H1 (cell line): ENCODE results near the gene CEBPZ. TPM values are rescaled to one million over a fixed set of nuclear protein-coding genes. Genes with fewer than 3 reads are reported as not detected.

Source experiments
- CTCF ChIA-PET: fragments of 300-600 bp; sonication (Branson Sonifier 250); formaldehyde crosslinking; loops from one replicate; lab custom pipeline; 2021; ENCODE audit not compliant: partially characterized antibody; lab: Charles Lee
- POLR2A ChIA-PET: fragments of 300-600 bp; sonication (Branson Sonifier 250); formaldehyde crosslinking; loops from one replicate; lab custom pipeline; 2021; ENCODE audit warnings: inconsistent platforms; ENCODE audit not compliant: partially characterized antibody; lab: Charles Lee
- DNase-seq, 2 experiments: peaks; one replicate each; pipeline versions ENCODE4 v3.0.0 to v3.0.0-alpha.2; 2010 to 2022; ENCODE audit warnings: low spot score in 2 of 2, low read depth in 1 of 2, mixed read lengths in 1 of 2
- FAIRE-seq: peaks from 2 replicates; lab custom pipeline; 2011; peaks lifted over from hg19 to GRCh38; lab: Jason Lieb, UNC
- H2AFZ ChIP-seq: 2 replicates; pipeline ENCODE4 v1.8.1; 2012; ENCODE audit warnings: low read length, inconsistent platforms
- H2AK5ac ChIP-seq: 2 replicates; pipeline ENCODE4 v1.6.1; 2013; ENCODE audit warnings: low read depth, low read length
- H2BK120ac ChIP-seq: replicated peaks from 2 replicates; pipeline ENCODE3; 2013; ENCODE audit warnings: low read depth, low read length, inconsistent platforms
- H2BK12ac ChIP-seq: 2 replicates; pipeline ENCODE4 v1.6.1; 2013; ENCODE audit warnings: low read depth, low read length
- H2BK15ac ChIP-seq: 2 replicates; pipeline ENCODE4 v1.6.1; 2013; ENCODE audit warnings: low read length
- H2BK20ac ChIP-seq: 2 replicates; pipeline ENCODE4 v1.6.1; 2013; ENCODE audit warnings: low read length
- H2BK5ac ChIP-seq: 2 replicates; pipeline ENCODE4 v1.6.1; 2013; ENCODE audit warnings: low read depth, low read length
- H3K14ac ChIP-seq: 2 replicates; pipeline ENCODE4 v1.6.1; 2013; ENCODE audit warnings: inconsistent platforms; ENCODE audit not compliant: insufficient read length
- H3K18ac ChIP-seq: 2 replicates; pipeline ENCODE4 v1.6.1; 2013; ENCODE audit warnings: low read length; ENCODE audit errors: extremely low read depth
- H3K23ac ChIP-seq: 2 replicates; pipeline ENCODE4 v1.6.1; 2013; ENCODE audit warnings: inconsistent platforms; ENCODE audit not compliant: insufficient read length
- H3K23me2 ChIP-seq: 2 replicates; pipeline ENCODE4 v1.6.1; 2013; ENCODE audit warnings: low read depth, low read length
- H3K27ac ChIP-seq: 2 replicates; pipeline ENCODE4 v1.6.1; 2011; ENCODE audit warnings: low read depth, low read length, inconsistent platforms
- H3K27me3 ChIP-seq, 4 experiments: replicated peaks in 1 of 4; 1 replicate in 1 of 4; 2 replicates in 3 of 4; pipeline versions ENCODE4 v1.6.1 to v1.8.1; 2011 to 2013; ENCODE audit warnings: low read length in 3 of 4, mild to moderate bottlenecking in 3 of 4, inconsistent platforms in 2 of 4, mixed read lengths in 2 of 4, moderate library complexity in 1 of 4; ENCODE audit not compliant: control insufficient read depth in 3 of 4, insufficient read depth in 3 of 4; ENCODE audit errors: extremely low read depth in 1 of 4
- H3K36me3 ChIP-seq, 4 experiments: 2 replicates each; pipeline versions ENCODE4 v1.6.1 to v1.8.1; 2011 to 2013; ENCODE audit warnings: mild to moderate bottlenecking in 4 of 4, low read length in 3 of 4, moderate library complexity in 2 of 4, control low read depth in 1 of 4, inconsistent platforms in 1 of 4; ENCODE audit not compliant: insufficient read depth in 4 of 4, control insufficient read depth in 2 of 4
- H3K4ac ChIP-seq: replicated peaks from 2 replicates; pipeline ENCODE3; 2013; ENCODE audit warnings: low read length, low read depth, mixed read lengths, inconsistent platforms; ENCODE audit not compliant: insufficient read length
- H3K4me1 ChIP-seq, 4 experiments: replicated peaks in 1 of 4; 1 replicate in 1 of 4; 2 replicates in 3 of 4; pipeline versions ENCODE4 v1.6.1 to v1.8.1; 2011 to 2013; ENCODE audit warnings: low read length in 3 of 4, inconsistent platforms in 2 of 4, mixed read lengths in 1 of 4; ENCODE audit not compliant: insufficient read depth in 4 of 4, control insufficient read depth in 3 of 4
- H3K4me2 ChIP-seq, 2 experiments: 2 replicates each; pipeline versions ENCODE4 v1.6.1 to v1.8.1; 2011 to 2013; ENCODE audit warnings: low read depth in 2 of 2, low read length in 2 of 2, control low read depth in 1 of 2, inconsistent platforms in 1 of 2, mild to moderate bottlenecking in 1 of 2; ENCODE audit not compliant: insufficient read depth in 1 of 2
- H3K4me3 ChIP-seq, 4 experiments: fragments of 200-600, 300-600 bp in 1 of 4; sonication (generic), shearing (Covaris generic), sonication (Bioruptor Twin) in 1 of 4; 2 replicates each; pipeline versions ENCODE4 v1.5.1 to v1.8.1; 2011 to 2016; ENCODE audit warnings: low read length in 4 of 4, low read depth in 3 of 4, control low read depth in 2 of 4, inconsistent platforms in 2 of 4, mild to moderate bottlenecking in 2 of 4, mixed read lengths in 1 of 4, moderate library complexity in 1 of 4; ENCODE audit not compliant: insufficient read depth in 2 of 4; ENCODE audit errors: extremely low read depth in 1 of 4
- H3K56ac ChIP-seq: replicated peaks from 2 replicates; pipeline ENCODE3; 2013; ENCODE audit warnings: low read depth, mild to moderate bottlenecking, mixed read lengths, low read length, inconsistent platforms; ENCODE audit not compliant: insufficient read length
- H3K79me1 ChIP-seq: 2 replicates; pipeline ENCODE4 v1.6.1; 2013; ENCODE audit warnings: low read depth, low read length, control low read depth
- H3K79me2 ChIP-seq, 2 experiments: 2 replicates each; pipeline versions ENCODE4 v1.6.1 to v1.8.1; 2012 to 2013; ENCODE audit warnings: low read length in 2 of 2, mild to moderate bottlenecking in 2 of 2, inconsistent platforms in 1 of 2; ENCODE audit not compliant: insufficient read depth in 2 of 2, control insufficient read depth in 1 of 2
- H3K9ac ChIP-seq, 4 experiments: replicated peaks in 1 of 4; 1 replicate in 1 of 4; 2 replicates in 3 of 4; pipeline versions ENCODE4 v1.6.1 to v1.8.1; 2011 to 2013; ENCODE audit warnings: low read depth in 3 of 4, low read length in 3 of 4, control low read depth in 2 of 4, mild to moderate bottlenecking in 2 of 4, moderate library complexity in 2 of 4, inconsistent platforms in 1 of 4; ENCODE audit errors: extremely low read depth in 1 of 4
- H3K9me3 ChIP-seq, 2 experiments: 2 replicates each; pipeline versions ENCODE4 v1.6.1 to v1.8.1; 2012 to 2013; ENCODE audit warnings: mild to moderate bottlenecking in 2 of 2, moderate library complexity in 2 of 2, control low read depth in 1 of 2, inconsistent platforms in 1 of 2, low read depth in 1 of 2, low read length in 1 of 2, mixed read lengths in 1 of 2; ENCODE audit not compliant: insufficient read depth in 2 of 2
- H4K20me1 ChIP-seq, 2 experiments: replicated peaks in 1 of 2; 2 replicates each; pipeline versions ENCODE3 to v1.8.1; 2011 to 2013; ENCODE audit warnings: inconsistent platforms in 2 of 2, low read length in 2 of 2, mild to moderate bottlenecking in 1 of 2; ENCODE audit not compliant: insufficient read depth in 2 of 2, control insufficient read depth in 1 of 2
- H4K5ac ChIP-seq: 2 replicates; pipeline ENCODE4 v1.6.1; 2013; ENCODE audit warnings: low read length, low read depth, mixed read lengths, inconsistent platforms; ENCODE audit not compliant: insufficient read length
- H4K8ac ChIP-seq: 2 replicates; pipeline ENCODE4 v1.8.0; 2013; ENCODE audit warnings: mild to moderate bottlenecking, moderate library complexity, low read length, inconsistent platforms; ENCODE audit not compliant: insufficient read depth; ENCODE audit errors: extremely low read depth
- H4K91ac ChIP-seq: replicated peaks from 2 replicates; pipeline ENCODE3; 2013; ENCODE audit warnings: low read length, mixed read lengths, inconsistent platforms; ENCODE audit not compliant: insufficient read length
- CREB1 ChIP-seq: IDR thresholded peaks from 2 replicates; pipeline ENCODE4 v1.6.1; 2012; ENCODE audit warnings: inconsistent platforms
- CTBP2 ChIP-seq: IDR thresholded peaks from 2 replicates; pipeline ENCODE4 v1.7.0; 2011; ENCODE audit warnings: borderline replicate concordance, mild to moderate bottlenecking, moderate library complexity, mixed read lengths, low read length; ENCODE audit not compliant: insufficient read depth, insufficient read length
- EGR1 ChIP-seq: IDR thresholded peaks from 2 replicates; pipeline ENCODE4 v1.6.1; 2011; ENCODE audit warnings: low read depth, low read length, borderline replicate concordance
- KDM4A ChIP-seq: IDR thresholded peaks from one replicate; pipeline ENCODE4 v1.7.1; 2012; ENCODE audit warnings: low read depth, mild to moderate bottlenecking, moderate library complexity, low read length, inconsistent platforms; ENCODE audit not compliant: severe bottlenecking
- PHF8 ChIP-seq: fragments of 200-600 bp; sonication (generic); conservative IDR thresholded peaks from 2 replicates; pipeline ENCODE4 v1.7.1; 2012; ENCODE audit warnings: low read depth, mild to moderate bottlenecking, inconsistent platforms, low read length, moderate library complexity
- SP1 ChIP-seq: IDR thresholded peaks from 2 replicates; pipeline ENCODE4 v1.6.1; 2011; ENCODE audit warnings: low read depth, low read length
- SRF ChIP-seq: IDR thresholded peaks from 2 replicates; pipeline ENCODE4 v1.6.1; 2011; ENCODE audit warnings: mild to moderate bottlenecking, low read depth, low read length, moderate library complexity
- TAF1 ChIP-seq: IDR thresholded peaks from 2 replicates; pipeline ENCODE4 v1.6.1; 2011; ENCODE audit warnings: mild to moderate bottlenecking, low read depth, low read length
- WGBS, 2 experiments: shearing (Covaris generic) in 1 of 2; methylation state at CpG; one replicate each; pipeline versions ENCODE4 v1.1.6 to v1.1.7; 2013 to 2015; ENCODE audit warnings: low lambda C conversion rate in 2 of 2, mixed read lengths in 2 of 2, inconsistent platforms in 1 of 2, low coverage in 1 of 2, missing lambda C conversion rate in 1 of 2; ENCODE audit not compliant: insufficient replicate concordance in 2 of 2, insufficient coverage in 1 of 2, insufficient read length in 1 of 2; ENCODE audit errors: extremely low coverage in 1 of 2, missing lambda C conversion rate in 1 of 2; 5-methylcytosine and 5-hydroxymethylcytosine counted together
- polyA plus RNA-seq, 7 experiments: library from polyadenylated mRNA; depleted of rRNA in 3 of 7; stranded (reverse) in 5 of 7; unstranded in 2 of 7; fragments of >200 nt in 5 of 7; fragments of 200-250 nt in 2 of 7; gene quantifications; 1 replicate in 5 of 7; 2 replicates in 1 of 7; 4 replicates in 1 of 7; pipeline versions ENCODE4 v1.2.1 to v1.2.3, GENCODE V29; 2011 to 2013; ENCODE audit warnings: missing spikeins in 2 of 7, mixed read lengths in 2 of 7
- total RNA-seq: library from RNA; stranded (reverse); fragmentation: NEBNext Ultra II Directional; extraction: Animal tissue kit (Norgen Biotek cat#: 25700); gene quantifications from 2 replicates; pipeline ENCODE4 v1.2.1, GENCODE V29; 2021

The CEBPZ gene
- total and polyA plus RNA-seq, 2 of the 8 experiments (the other 6 are each of a cell fraction or from before 2014, with no cell fraction given) = 19.1 to 201 TPM

DNA sequence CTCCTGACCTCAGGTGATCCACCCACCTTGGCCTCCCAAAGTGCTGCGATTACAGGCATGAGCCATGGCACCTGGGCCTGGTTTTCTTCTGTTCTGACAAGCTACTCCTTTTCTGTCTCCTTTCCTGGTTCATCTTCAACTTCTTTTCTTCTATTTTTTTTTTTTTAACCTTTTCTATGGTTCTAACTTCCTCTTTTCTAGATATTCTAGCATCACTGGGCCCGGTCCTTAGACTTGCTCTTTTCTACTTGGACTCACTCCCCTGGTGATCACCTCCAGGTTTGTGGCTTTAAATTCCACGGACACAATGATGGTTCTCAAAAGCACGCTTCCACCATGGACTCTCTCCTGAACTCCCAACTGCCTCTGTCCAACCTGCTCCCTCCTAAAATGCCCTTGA is 76.6 kb downstream of the CEBPZ start:
- ChIA-PET CTCF (interaction anchor here (0.7 to 1.9 kb wide), 2 partner anchors 24 to 27 kb away, joined by 3 to 6 read pairs; no protein-coding TSS in a partner anchor), POLR2A (interaction anchor here (1.3 to 3.8 kb wide), 2 partner anchors 17 to 78 kb away, joined by 3 to 15 read pairs; partner anchors contain the start of genes CEBPZ and NDUFAF7)
- Histone ChIP-seq H3K23me2 (peaks cover 6% of the 10 kb centered on the region; the same call in 1 of the 2 replicates), H3K9me3 (no peaks in the 10 kb centered on the region), H2AFZ (no peak overlapping the region), H3K4me2 (no peak overlapping the region), H3K79me2 (peaks cover 0 to 52% of the 10 kb centered on the region in 2 experiments; a peak in 2 of 4 replicates), H3K9ac (no peak overlapping the region), H2BK20ac (no peak overlapping the region), H3K18ac (no peak overlapping the region), H3K4me3 (no peak overlapping the region), H3K79me1 (peaks cover 2% of the 10 kb centered on the region; the same call in 1 of the 2 replicates), H3K23ac (no peak overlapping the region), H3K36me3 (no peaks in the 10 kb centered on the region; a peak in 2 of 8 replicates), H3K4ac (no peak overlapping the region), H2BK15ac (no peak overlapping the region), H2AK5ac (no peak overlapping the region), H4K5ac (no peak overlapping the region), H2BK5ac (no peak overlapping the region), H2BK12ac (no peak overlapping the region), H4K8ac (no peak overlapping the region), H3K56ac (no peak overlapping the region), H4K20me1 (no peaks in the 10 kb centered on the region), H3K4me1 (peaks cover 0 to 11% (median 8%) of the 10 kb centered on the region in 4 experiments; a peak in 6 of 7 replicates), H3K27ac (no peak overlapping the region), H3K14ac (no peak overlapping the region), H2BK120ac (no peak overlapping the region), H3K27me3 (no peaks in the 10 kb centered on the region), H4K91ac (no peak overlapping the region)
- no peak for FAIRE-seq
- 95% methylated on average over 4 of the region's 4 CpGs; no CpG with 5 or more reads in 1 of the 2 experiments for WGBS, 2 experiments
- no peak for DNase-seq
- TF ChIP-seq CTBP2 (no peak), EGR1 (no peak), TAF1 (no peak), KDM4A (no peak), SRF (no peak), CREB1 (no peak), PHF8 (no peak), SP1 (no peak)
